Heart left ventricle (tissue), 13 donors: ENCODE results near the gene ZNF862.

Experiments used
- POLR2A ChIP-seq, 2 donors: fragments of 450-650 bp; IDR thresholded peaks; one replicate each; pipeline ENCODE4 v1.6.1; 2017; ENCODE audit warnings: antibody characterized with exemption in 2 of 2, mild to moderate bottlenecking in 2 of 2, moderate library complexity in 2 of 2
- TF ChIP-seq, protein P1 (sequence below), 12 donors: fragments of 200-600 bp; sonication (generic) in 4 of 12; IDR thresholded peaks; one replicate each; pipeline versions ENCODE4 v1.5.0 to v1.8.0; 2018 to 2022; ENCODE audit warnings: antibody characterized with exemption in 12 of 12, mild to moderate bottlenecking in 5 of 12
- donor health status: ischemic (EF 13 %, LVEDD 7.1; RV severe dilation, severe dysfunction).
- donor health status: DM: no; HTN: yes; CAD: no.
- donor health status: DM: no; HTN: no; CAD: no.
- donor health status: ischemic (EF 25% LVEDD 6.9; RV normal size, moderate dysfunction).
- donor health status: ischemic (EF 25% LVEDD 5.7; RV mildly dilated, moderate dysfunction).
- donor health status: ischemic (EF 35%, LVEDD 5.7; RV mildly dilated, moderate dysfunction).
- donor health status: nonischemic (EF 11% LVEDD 7.7; RV severe dilation, severe dysfunction).
- donor health status: DM: yes; HTN: yes; CAD: no.
- donor health status: PGD.
- donor health status: ischemic (EF 29% LVEDD 5.4; RV normal size, mild dysfunction).
- donor health status: nonischemic (EF 23%, LVEDD 6.1; RV moderate dilation, normal function).

DNA sequence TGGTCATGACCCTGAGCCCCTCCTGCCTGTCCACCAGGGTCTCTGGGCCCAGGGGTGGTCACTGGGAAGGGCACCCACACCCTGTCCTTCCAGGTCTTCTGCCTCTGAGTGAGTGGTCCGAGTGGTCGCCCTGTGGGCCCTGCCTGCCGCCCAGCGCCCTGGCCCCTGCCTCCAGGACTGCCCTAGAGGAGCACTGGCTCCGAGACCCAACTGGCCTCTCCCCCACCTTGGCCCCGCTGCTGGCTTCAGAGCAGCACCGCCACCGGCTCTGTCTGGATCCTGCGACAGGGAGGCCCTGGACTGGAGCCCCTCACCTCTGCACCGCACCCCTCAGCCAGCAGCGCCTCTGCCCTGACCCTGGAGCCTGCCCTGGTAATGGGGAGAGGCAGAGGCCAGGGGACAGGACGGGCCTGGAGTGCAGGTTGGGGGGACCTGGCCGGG, 13.9 kb upstream of the ZNF862 start:
- TF ChIP-seq, protein P1, sequence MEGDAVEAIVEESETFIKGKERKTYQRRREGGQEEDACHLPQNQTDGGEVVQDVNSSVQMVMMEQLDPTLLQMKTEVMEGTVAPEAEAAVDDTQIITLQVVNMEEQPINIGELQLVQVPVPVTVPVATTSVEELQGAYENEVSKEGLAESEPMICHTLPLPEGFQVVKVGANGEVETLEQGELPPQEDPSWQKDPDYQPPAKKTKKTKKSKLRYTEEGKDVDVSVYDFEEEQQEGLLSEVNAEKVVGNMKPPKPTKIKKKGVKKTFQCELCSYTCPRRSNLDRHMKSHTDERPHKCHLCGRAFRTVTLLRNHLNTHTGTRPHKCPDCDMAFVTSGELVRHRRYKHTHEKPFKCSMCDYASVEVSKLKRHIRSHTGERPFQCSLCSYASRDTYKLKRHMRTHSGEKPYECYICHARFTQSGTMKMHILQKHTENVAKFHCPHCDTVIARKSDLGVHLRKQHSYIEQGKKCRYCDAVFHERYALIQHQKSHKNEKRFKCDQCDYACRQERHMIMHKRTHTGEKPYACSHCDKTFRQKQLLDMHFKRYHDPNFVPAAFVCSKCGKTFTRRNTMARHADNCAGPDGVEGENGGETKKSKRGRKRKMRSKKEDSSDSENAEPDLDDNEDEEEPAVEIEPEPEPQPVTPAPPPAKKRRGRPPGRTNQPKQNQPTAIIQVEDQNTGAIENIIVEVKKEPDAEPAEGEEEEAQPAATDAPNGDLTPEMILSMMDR (IDR thresholded peaks at IDR 0.05) = no peak
- no peak for TF ChIP-seq POLR2A (IDR thresholded peaks at IDR 0.05)
